Gastroesophageal sphincter (tissue), 4 donors: ENCODE results near the gene USP11. TPM values are rescaled to one million over a fixed set of nuclear protein-coding genes. Genes with fewer than 3 reads are reported as not detected.

Experiments used
- ATAC-seq: fragments of 150-250 bp; one replicate; pipeline ENCODE4 v1.9.1; 2016; ENCODE audit warnings: mild to moderate bottlenecking, moderate library complexity
- H3K27ac ChIP-seq, 4 donors: fragments of 200-600 bp; sonication (generic) in 3 of 4; 1 replicate in 3 of 4; 2 replicates in 1 of 4; pipeline ENCODE4 v1.5.1; 2016 to 2019
- H3K27me3 ChIP-seq: fragments of 200-600 bp; sonication (generic); one replicate; pipeline ENCODE4 v1.5.1; 2019
- H3K36me3 ChIP-seq, 2 donors: fragments of 200-600 bp; sonication (generic); one replicate each; pipeline ENCODE4 v1.5.1; 2019; ENCODE audit warnings: control low read depth in 1 of 2
- H3K4me1 ChIP-seq, 3 donors: fragments of 200-600 bp; sonication (generic); 1 replicate in 2 of 3; 2 replicates in 1 of 3; pipeline ENCODE4 v1.5.1; 2016 to 2019; ENCODE audit warnings: control low read depth in 2 of 3
- H3K4me3 ChIP-seq, 2 donors: fragments of 200-600 bp; sonication (generic); one replicate each; pipeline ENCODE4 v1.5.1; 2019; ENCODE audit warnings: mild to moderate bottlenecking in 1 of 2, moderate library complexity in 1 of 2
- H3K9me3 ChIP-seq, 3 donors: fragments of 200-600 bp; sonication (generic); one replicate each; pipeline ENCODE4 v1.5.1; 2017 to 2019; ENCODE audit warnings: control low read depth in 2 of 3
- CTCF ChIP-seq, 4 experiments: fragments of 200-600 bp in 2 of 4; fragments of 450-650 bp in 2 of 4; sonication (generic) in 1 of 4; IDR thresholded peaks; one replicate each; pipeline ENCODE4 v1.5.1; 2017 to 2019; ENCODE audit warnings: antibody characterized with exemption in 4 of 4, mild to moderate bottlenecking in 2 of 4, moderate library complexity in 2 of 4
- EP300 ChIP-seq: sonication (generic); formaldehyde crosslinking; IDR thresholded peaks from one replicate; pipeline ENCODE4 v1.6.1; 2017; ENCODE audit warnings: antibody characterized with exemption, mild to moderate bottlenecking
- POLR2A ChIP-seq, 2 donors: fragments of 450-650 bp; IDR thresholded peaks; one replicate each; pipeline ENCODE4 v1.6.1; 2017; ENCODE audit warnings: antibody characterized with exemption in 2 of 2, mild to moderate bottlenecking in 2 of 2, moderate library complexity in 1 of 2
- POLR2AphosphoS5 ChIP-seq: sonication (generic); formaldehyde crosslinking; IDR thresholded peaks from one replicate; pipeline ENCODE4 v1.6.1; 2017; ENCODE audit warnings: antibody characterized with exemption
- WGBS, 2 donors: methylation state at CpG; one replicate each; pipeline ENCODE4 v1.1.5; 2018; ENCODE audit warnings: low coverage in 1 of 2; 5-methylcytosine and 5-hydroxymethylcytosine counted together
- total RNA-seq, 4 donors: library from RNA; depleted of rRNA; stranded (reverse); fragments of >200 nt; gene quantifications; one replicate each; pipeline ENCODE4 v1.1.0, GENCODE V29; 2016

Gene USP11
- total RNA-seq, 4 donors from 2014 or later = 26.9 to 64.6 (median 40.7) TPM

GRCh38 chrX:47209508-47210238 lies 23.1 kb upstream of the USP11 start:
- WGBS, 2 donors = 60% methylated on average over 2 of the region's 16 CpGs; no CpG with 5 or more reads in 1 of the 2 donors
- ATAC-seq = no peak
- peaks cover 0 to 100% of the 10 kb centered on the region in 2 donors for H3K36me3 ChIP-seq

GRCh38 chrX:47210661-47211425 lies 22.0 kb upstream of the USP11 start:
- peaks cover 0 to 100% of the 10 kb centered on the region in 2 donors for H3K36me3 ChIP-seq
- WGBS, 2 donors = 100% methylated on average over 2 of the region's 15 CpGs; no CpG with 5 or more reads in 1 of the 2 donors
- no peak for TF ChIP-seq POLR2A (IDR thresholded peaks at IDR 0.05)
- TF ChIP-seq CTCF (IDR thresholded peaks at IDR 0.05) = no peak
- no peak for TF ChIP-seq EP300
- TF ChIP-seq POLR2AphosphoS5 = no peak
- no peaks in the 10 kb centered on the region for H3K9me3 ChIP-seq
- no peak overlapping the region for H3K4me3 ChIP-seq
- ATAC-seq = no peak
- H3K27me3 ChIP-seq = no peaks in the 10 kb centered on the region
- no peaks in the 10 kb centered on the region for H3K4me1 ChIP-seq
- H3K27ac ChIP-seq = no peak overlapping the region

More at GRCh38 chrX:47209508-47210238, 23.1 kb upstream of the USP11 start:
- Histone ChIP-seq H3K4me3 (no peak overlapping the region), H3K4me1 (no peaks in the 10 kb centered on the region), H3K27ac (no peak overlapping the region), H3K9me3 (no peaks in the 10 kb centered on the region), H3K27me3 (no peaks in the 10 kb centered on the region)
- TF ChIP-seq POLR2AphosphoS5 (no peak), EP300 (no peak), POLR2A (IDR thresholded peaks at IDR 0.05) (no peak), CTCF (IDR thresholded peaks at IDR 0.05) (no peak)

GRCh38 chrX:47212381-47213293 lies 20.2 kb upstream of the USP11 start:
- WGBS, 2 donors = 60 to 88% methylated on average over 1 to 6 of the region's 12 CpGs
- H3K9me3 ChIP-seq = no peaks in the 10 kb centered on the region
- no peaks in the 10 kb centered on the region for H3K27me3 ChIP-seq
- peaks cover 0 to 13% (median 10%) of the 10 kb centered on the region in 3 donors for H3K4me1 ChIP-seq
- peaks cover 0 to 88% of the 10 kb centered on the region in 2 donors for H3K36me3 ChIP-seq
- H3K27ac ChIP-seq = no peak overlapping the region
- TF ChIP-seq CTCF (IDR thresholded peaks at IDR 0.05) = no peak
- no peak for TF ChIP-seq POLR2A (IDR thresholded peaks at IDR 0.05)
- TF ChIP-seq POLR2AphosphoS5 = no peak
- no peak for TF ChIP-seq EP300
- no peak overlapping the region for H3K4me3 ChIP-seq
- no peak for ATAC-seq

GRCh38 chrX:47214435-47215077 lies 18.3 kb upstream of the USP11 start:
- H3K36me3 ChIP-seq = peaks cover 0 to 69% of the 10 kb centered on the region in 2 donors
- TF ChIP-seq CTCF (IDR thresholded peaks at IDR 0.05) = no peak
- TF ChIP-seq POLR2AphosphoS5 = no peak
- TF ChIP-seq POLR2A (IDR thresholded peaks at IDR 0.05) = no peak
- no peak for TF ChIP-seq EP300
- H3K4me1 ChIP-seq = peaks cover 0 to 16% (median 10%) of the 10 kb centered on the region in 3 donors
- no peaks in the 10 kb centered on the region for H3K27me3 ChIP-seq
- peak overlapping the region in 1 of 4 donors; percentile 93 for H3K27ac ChIP-seq
- H3K4me3 ChIP-seq = no peak overlapping the region
- 27 to 70% methylated on average over 2 of the region's 20 CpGs for WGBS, 2 donors
- ATAC-seq = no peak
- H3K9me3 ChIP-seq = no peaks in the 10 kb centered on the region
